HepG2 (cell line): ENCODE measurements around the gene HERPUD2. TPM values are rescaled to one million over a fixed set of nuclear protein-coding genes. Genes with fewer than 3 reads are reported as not detected.
A peak's percentile ranks its signal among the peaks of the same experiment; 100 is the strongest.

Source experiments
- ATAC-seq: fragments of 200-7000 bp; cut with Tn5 transposase; 3 replicates; pipeline ENCODE4 v1.9.1; 2020; ENCODE audit warnings: mild to moderate bottlenecking, moderate library complexity
- BruUV-seq: library from RNA; stranded (reverse); fragments of 400-500 nt; replicated peaks from 2 replicates; lab custom pipeline; 2021; lab: Mats Ljungman, UMichigan
- CTCF ChIA-PET: fragments of 300-600 bp; formaldehyde crosslinking; extraction: SDS; loops from one replicate; lab custom pipeline; 2021; ENCODE audit warnings: low total read pairs, inconsistent platforms, low intra/inter-chr PET ratio; lab: Yijun Ruan, JAX
- POLR2A ChIA-PET: fragments of 350-600 bp; sonication (Branson Sonifier 250); formaldehyde crosslinking; loops from one replicate; lab custom pipeline; 2020; ENCODE audit warnings: antibody characterized with exemption, inconsistent platforms; lab: Yijun Ruan, JAX
- DNase-seq: peaks from one replicate; pipeline ENCODE4 v3.0.0-alpha.2; 2015; ENCODE audit warnings: low spot score
- FAIRE-seq: peaks from 3 replicates; lab custom pipeline; 2011; peaks lifted over from hg19 to GRCh38; lab: Jason Lieb, UNC
- H2AFZ ChIP-seq: one replicate; pipeline ENCODE4 v1.6.1; 2011; ENCODE audit warnings: low read length, inconsistent platforms
- H3K27ac ChIP-seq: fragments of 300-600 bp; 3 replicates; pipeline ENCODE4 v1.8.0; 2011; ENCODE audit warnings: mixed run types, mild to moderate bottlenecking, mixed read lengths, low read length, inconsistent platforms; ENCODE audit not compliant: insufficient read depth; ENCODE audit errors: extremely low read length
- H3K27me3 ChIP-seq, 2 experiments: fragments of 200-600 bp in 1 of 2; 2 replicates in 1 of 2; 3 replicates in 1 of 2; pipeline versions ENCODE4 v1.6.0 to v1.8.0; 2011; ENCODE audit warnings: low read length in 2 of 2, mild to moderate bottlenecking in 2 of 2, moderate library complexity in 2 of 2, inconsistent platforms in 1 of 2; ENCODE audit not compliant: insufficient read depth in 2 of 2, control insufficient read depth in 1 of 2
- H3K36me3 ChIP-seq, 2 experiments: fragments of 200-600 bp in 1 of 2; replicated peaks in 1 of 2; 2 replicates in 1 of 2; 3 replicates in 1 of 2; pipeline versions ENCODE4 v1.5.1 to v1.8.0; 2011; ENCODE audit warnings: low read length in 2 of 2, inconsistent platforms in 1 of 2; ENCODE audit not compliant: insufficient read depth in 2 of 2, control insufficient read depth in 1 of 2
- H3K4me1 ChIP-seq: 2 replicates; pipeline ENCODE4 v1.5.1; 2012; ENCODE audit warnings: low read length, inconsistent platforms; ENCODE audit not compliant: insufficient read depth
- H3K4me2 ChIP-seq: 2 replicates; pipeline ENCODE4 v1.6.0; 2011; ENCODE audit warnings: low read depth, low read length, inconsistent platforms
- H3K4me3 ChIP-seq, 3 experiments: fragments of 200-600 bp in 1 of 3; sonication (generic), shearing (Covaris generic) in 1 of 3; replicated peaks in 1 of 3; 2 replicates each; pipeline ENCODE4 v1.5.1; 2011 to 2016; ENCODE audit warnings: low read length in 3 of 3, inconsistent platforms in 2 of 3, low read depth in 2 of 3, mild to moderate bottlenecking in 2 of 3, control low read depth in 1 of 3, mixed read lengths in 1 of 3; ENCODE audit not compliant: insufficient read depth in 1 of 3
- H3K79me2 ChIP-seq: one replicate; pipeline ENCODE4 v1.6.1; 2011; ENCODE audit warnings: low read length, inconsistent platforms; ENCODE audit not compliant: insufficient read depth
- H3K9ac ChIP-seq: 2 replicates; pipeline ENCODE4 v1.6.0; 2011; ENCODE audit warnings: mild to moderate bottlenecking, low read depth, low read length, inconsistent platforms; ENCODE audit not compliant: insufficient read depth
- H3K9me3 ChIP-seq: 2 replicates; pipeline ENCODE4 v1.5.1; 2012; ENCODE audit warnings: mild to moderate bottlenecking, low read length
- H4K20me1 ChIP-seq: 2 replicates; pipeline ENCODE4 v1.6.0; 2011; ENCODE audit warnings: inconsistent platforms, mild to moderate bottlenecking, low read length, moderate library complexity; ENCODE audit not compliant: insufficient read depth
- CENPX ChIP-seq: sonication (generic); formaldehyde crosslinking; IDR thresholded peaks from 2 replicates; pipeline ENCODE4 v1.9.0; 2021; ENCODE audit warnings: mild to moderate bottlenecking, missing genetic modification reagents, moderate library complexity
- HES4 ChIP-seq: sonication (generic); formaldehyde crosslinking; IDR thresholded peaks from 2 replicates; pipeline ENCODE4 v1.9.0; 2021; ENCODE audit warnings: mild to moderate bottlenecking, missing genetic modification reagents, borderline replicate concordance
- HOXA9 ChIP-seq: sonication (generic); formaldehyde crosslinking; IDR thresholded peaks from 2 replicates; pipeline ENCODE4 v1.8.1; 2022; ENCODE audit warnings: missing genetic modification reagents, mild to moderate bottlenecking, moderate library complexity, borderline replicate concordance
- KDM1A ChIP-seq: IDR thresholded peaks from 2 replicates; pipeline ENCODE4 v1.6.1; 2016; ENCODE audit warnings: missing compliant biosample characterization
- MAFF ChIP-seq: IDR thresholded peaks from 2 replicates; pipeline ENCODE4 v1.6.1; 2011; ENCODE audit warnings: low read depth, low read length, improper control_type of control experiment
- MAFK ChIP-seq, 2 experiments: IDR thresholded peaks in 1 of 2; conservative IDR thresholded peaks in 1 of 2; 2 replicates each; pipeline ENCODE4 v1.6.1; 2011; ENCODE audit warnings: improper control_type of control experiment in 2 of 2, low read length in 2 of 2
- NONO ChIP-seq, 2 experiments: fragments of 450-650 bp in 1 of 2; sonication (generic) in 1 of 2; formaldehyde crosslinking in 1 of 2; IDR thresholded peaks in 1 of 2; conservative IDR thresholded peaks in 1 of 2; 2 replicates each; pipeline versions ENCODE4 v1.6.1 to v1.8.0; 2017 to 2022; ENCODE audit warnings: mild to moderate bottlenecking in 1 of 2, missing genetic modification reagents in 1 of 2, moderate library complexity in 1 of 2
- YY1 ChIP-seq: IDR thresholded peaks from 2 replicates; pipeline ENCODE4 v1.6.1; 2011; ENCODE audit warnings: low read length, low read depth, moderate library complexity, mild to moderate bottlenecking; ENCODE audit not compliant: insufficient read depth, insufficient replicate concordance
- ZBTB3 ChIP-seq: sonication (generic); formaldehyde crosslinking; IDR thresholded peaks from 2 replicates; pipeline ENCODE4 v1.4.0; 2020; ENCODE audit warnings: low read depth, mild to moderate bottlenecking, moderate library complexity, missing genetic modification reagents, borderline replicate concordance
- ZIK1 ChIP-seq: sonication (generic); formaldehyde crosslinking; IDR thresholded peaks from 2 replicates; pipeline ENCODE4 v1.5.0; 2020; ENCODE audit warnings: mild to moderate bottlenecking, low read depth, missing genetic modification reagents, borderline replicate concordance
- ZNF274 ChIP-seq: sonication (generic); formaldehyde crosslinking; IDR thresholded peaks from 2 replicates; pipeline ENCODE4 v1.5.1; 2020; ENCODE audit warnings: mild to moderate bottlenecking, missing genetic modification reagents
- WGBS: methylation state at CpG from one replicate; pipeline ENCODE4 v1.1.6; 2017; ENCODE audit warnings: low lambda C conversion rate; 5-methylcytosine and 5-hydroxymethylcytosine counted together
- in situ Hi-C: cut with HindIII; loops from 2 replicates; pipeline ENCODE4 v1.10.0; 2017; ENCODE audit warnings: low pct_unique_long_range_greater_than_20kb; ENCODE audit not compliant: extremely low pct_ligation_motif_present
- intact Hi-C: fragments of 100-400 bp; cut with micrococcal nuclease; formaldehyde crosslinking; loops from one replicate; pipeline ENCODE4 v1.10.0; 2022; ENCODE audit not compliant: unreplicated experiment
- polyA plus RNA-seq, 8 experiments: library from polyadenylated mRNA; depleted of rRNA in 3 of 8; stranded (reverse) in 7 of 8; unstranded in 1 of 8; fragments of >200 nt; fragmentation: Illumina TruSeq in 4 of 8; extraction: Trizol in 4 of 8; gene quantifications; 2 replicates each; pipeline versions ENCODE4 v1.2.1 to v1.2.3, GENCODE V29; 2011 to 2016; ENCODE audit warnings: low read depth in 4 of 8, missing spikeins in 1 of 8, mixed read lengths in 1 of 8; ENCODE audit not compliant: insufficient read depth in 1 of 8
- total RNA-seq, 5 experiments: library from RNA; depleted of rRNA; stranded (reverse); fragments of >200 nt; fragmentation: Illumina TruSeq; extraction: Trizol; gene quantifications; 2 replicates each; pipeline ENCODE4 v1.2.3, GENCODE V29; 2016; ENCODE audit warnings: low read depth in 1 of 5
- TF ChIP-seq, protein P1 (sequence below): sonication (generic); formaldehyde crosslinking; IDR thresholded peaks from 2 replicates; pipeline ENCODE4 v1.4.0; 2020; ENCODE audit warnings: missing genetic modification reagents, mild to moderate bottlenecking, borderline replicate concordance

HERPUD2 gene
- total and polyA plus RNA-seq, 2 of the 13 experiments (the other 11 are each of a cell fraction or from before 2014, with no cell fraction given), result 10.7 to 38.6 TPM

DNA sequence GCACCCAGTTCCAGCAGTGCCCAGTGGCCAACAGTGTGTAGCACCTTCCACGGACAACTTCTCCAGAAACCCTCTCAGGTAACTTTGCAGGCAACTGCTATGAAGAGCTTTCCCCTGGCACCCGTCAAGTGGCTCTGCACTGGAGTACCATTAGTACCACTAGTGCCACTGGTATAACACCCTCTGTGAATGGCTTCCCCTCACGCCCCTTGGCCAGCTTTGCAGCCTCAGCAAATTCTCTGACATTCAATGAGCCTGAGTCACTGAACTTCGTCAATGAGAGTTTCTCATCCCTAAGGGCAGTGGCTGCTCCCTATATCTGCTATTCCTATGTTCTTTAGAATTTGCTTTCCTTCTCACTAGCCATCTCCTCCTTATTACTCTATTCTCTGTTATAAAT is 7.6 kb upstream of the HERPUD2 start:
- DNase-seq (no peak), ATAC-seq (no peak; the same call in 2 of the 3 replicates), FAIRE-seq (no peak)
- no peak overlapping the region for H2AFZ ChIP-seq
- in situ Hi-C loops (loop anchor here (25.0 kb wide), 1 partner anchor 610 kb away; no protein-coding TSS in a partner anchor), intact Hi-C loops (no loop called here)
- H3K4me2 ChIP-seq, result no peak overlapping the region
- no peak overlapping the region for H3K9ac ChIP-seq
- POLR2A ChIA-PET, result no interaction called here
- no peaks in the 10 kb centered on the region for H4K20me1 ChIP-seq
- peaks cover 2% of the 10 kb centered on the region for H3K4me1 ChIP-seq
- no peak overlapping the region for H3K4me3 ChIP-seq
- CTCF ChIA-PET, result no interaction called here
- H3K36me3 ChIP-seq, result no peaks in the 10 kb centered on the region
- H3K79me2 ChIP-seq, result no peaks in the 10 kb centered on the region
- no peaks in the 10 kb centered on the region for H3K27me3 ChIP-seq
- WGBS, result 5% methylated on average over 2 of the region's 4 CpGs
- no peak overlapping the region for H3K27ac ChIP-seq
- TF ChIP-seq, protein P1, sequence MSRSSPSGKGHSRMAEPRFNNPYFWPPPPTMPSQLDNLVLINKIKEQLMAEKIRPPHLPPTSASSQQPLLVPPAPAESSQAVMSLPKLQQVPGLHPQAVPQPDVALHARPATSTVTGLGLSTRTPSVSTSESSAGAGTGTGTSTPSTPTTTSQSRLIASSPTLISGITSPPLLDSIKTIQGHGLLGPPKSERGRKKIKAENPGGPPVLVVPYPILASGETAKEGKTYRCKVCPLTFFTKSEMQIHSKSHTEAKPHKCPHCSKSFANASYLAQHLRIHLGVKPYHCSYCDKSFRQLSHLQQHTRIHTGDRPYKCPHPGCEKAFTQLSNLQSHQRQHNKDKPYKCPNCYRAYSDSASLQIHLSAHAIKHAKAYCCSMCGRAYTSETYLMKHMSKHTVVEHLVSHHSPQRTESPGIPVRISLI (CRISPR knock-in tag), result no peak
- TF ChIP-seq MAFF (peak; percentile 85), CENPX (CRISPR knock-in tag) (no peak), MAFK (conservative IDR thresholded peaks at IDR 0.05 in 1 of 2, IDR thresholded peaks at IDR 0.05 in 1 of 2; ENCODE audit: low read length in 2 of 2) (peak; percentile 85 to 87), ZBTB3 (CRISPR knock-in tag) (no peak)
- no peaks in the 10 kb centered on the region for H3K9me3 ChIP-seq
- no TSS peak for BruUV-seq

DNA sequence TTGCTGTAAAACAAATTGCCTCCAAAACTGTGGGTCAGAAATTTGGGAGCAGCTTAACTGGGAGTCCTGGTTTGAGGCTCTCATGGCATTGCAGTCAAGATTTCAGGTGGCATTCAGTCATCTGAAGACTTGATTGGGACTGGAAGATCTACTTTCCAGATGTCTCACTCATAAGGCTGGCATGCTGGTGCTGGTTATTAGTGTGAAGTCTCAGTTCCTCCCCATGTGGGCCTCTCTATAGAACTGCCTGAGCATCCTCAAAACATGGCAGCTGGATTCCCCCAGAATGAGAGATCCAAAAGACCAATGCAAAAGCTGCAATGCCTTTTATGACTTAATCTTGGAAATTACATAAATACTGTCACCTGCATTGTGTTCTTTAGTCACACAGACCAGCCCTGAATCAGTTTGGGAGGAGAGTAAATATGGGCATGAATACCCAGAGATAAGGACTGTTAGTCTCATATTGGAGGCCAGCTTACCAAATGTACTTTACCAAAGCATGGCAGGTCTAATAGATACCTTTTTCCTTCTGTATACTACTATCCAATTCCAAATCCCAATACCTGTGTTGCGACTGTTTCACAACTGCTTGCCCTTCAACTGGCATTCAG is 6.5 kb upstream of the HERPUD2 start:
- Histone ChIP-seq H3K9ac (no peak overlapping the region), H4K20me1 (no peaks in the 10 kb centered on the region), H2AFZ (no peak overlapping the region), H3K9me3 (no peaks in the 10 kb centered on the region), H3K27me3 (no peaks in the 10 kb centered on the region), H3K4me3 (no peak overlapping the region), H3K4me2 (no peak overlapping the region), H3K4me1 (peaks cover 10% of the 10 kb centered on the region), H3K79me2 (no peaks in the 10 kb centered on the region), H3K27ac (no peak overlapping the region), H3K36me3 (peaks cover 0 to 1% of the 10 kb centered on the region in 2 experiments; a peak in 1 of 5 replicates)
- in situ Hi-C loops, result loop anchor here (25.0 kb wide), 1 partner anchor 611 kb away; no protein-coding TSS in a partner anchor
- ChIA-PET POLR2A (no interaction called here), CTCF (no interaction called here)
- 57% methylated on average over 1 of the region's 1 CpG for WGBS
- no peak for FAIRE-seq
- no peak for ATAC-seq
- intact Hi-C loops, result no loop called here
- no peak for DNase-seq
- no TSS peak for BruUV-seq
- TF ChIP-seq YY1 (no peak), NONO (IDR thresholded peaks at IDR 0.05) (no peak), NONO (CRISPR knock-in tag; conservative IDR thresholded peaks at IDR 0.05) (no peak), HOXA9 (CRISPR knock-in tag) (no peak), HES4 (CRISPR knock-in tag) (no peak), ZNF274 (CRISPR knock-in tag) (no peak), KDM1A (CRISPR knock-in tag) (no peak), ZIK1 (CRISPR knock-in tag) (no peak)
